NK-92 treated with Interleukin-12 subunit alpha and Interleukin-12 subunit beta, amount 100 ng/mL, for 24 hours (cell line): Measurements from ENCODE around the gene HPCAL1.

Experiments
- DNase-seq: peaks from one replicate; lab custom pipeline; 2025; lab: John Stamatoyannopoulos, UW

Gene HPCAL1

GRCh38 chr2:10407432-10407831 is 104.7 kb downstream of the HPCAL1 start:
- no peak for DNase-seq

GRCh38 chr2:10407841-10408648 is 105.3 kb downstream of the HPCAL1 start:
- DNase-seq, result no peak

- peak; percentile 30 for DNase-seq
These were observed 106.2 kb downstream of the HPCAL1 start for GRCh38 chr2:10408649-10409579.

- no peak for DNase-seq
These were observed 107.5 kb downstream of the HPCAL1 start for GRCh38 chr2:10410001-10410822.

GRCh38 chr2:10410823-10411437 is 108.2 kb downstream of the HPCAL1 start:
- DNase-seq, result no peak

GRCh38 chr2:10411557-10411956 is 108.9 kb downstream of the HPCAL1 start:
- DNase-seq, result no peak

- no peak for DNase-seq
These were observed 109.7 kb downstream of the HPCAL1 start for GRCh38 chr2:10412380-10412779.

GRCh38 chr2:10413503-10413902 is 110.8 kb downstream of the HPCAL1 start:
- DNase-seq, result no peak

GRCh38 chr2:10413991-10414451 is 111.3 kb downstream of the HPCAL1 start:
- no peak for DNase-seq

GRCh38 chr2:10414591-10414990 is 111.9 kb downstream of the HPCAL1 start:
- no peak for DNase-seq

- no peak for DNase-seq
These were observed 112.3 kb downstream of the HPCAL1 start for GRCh38 chr2:10415048-10415447.

- no peak for DNase-seq
These were observed 112.9 kb downstream of the HPCAL1 start for GRCh38 chr2:10415640-10416039.

- no peak for DNase-seq
These were observed 115.0 kb downstream of the HPCAL1 start for GRCh38 chr2:10417551-10418335.

- no peak for DNase-seq
These were observed 117.0 kb downstream of the HPCAL1 start for GRCh38 chr2:10419553-10420257.

GRCh38 chr2:10422251-10422650 is 119.5 kb downstream of the HPCAL1 start:
- DNase-seq, result no peak

- no peak for DNase-seq
These were observed 120.2 kb downstream of the HPCAL1 start for GRCh38 chr2:10422732-10423399.

- no peak for DNase-seq
These were observed 120.7 kb downstream of the HPCAL1 start for GRCh38 chr2:10423400-10423774.

GRCh38 chr2:10424051-10424450 is 121.3 kb downstream of the HPCAL1 start:
- DNase-seq, result no peak

GRCh38 chr2:10424916-10425505 is 122.3 kb downstream of the HPCAL1 start:
- DNase-seq, result no peak
